PFSK-1 (cell line): ENCODE results near the gene SAC3D1.

Source experiments
- POLR2AphosphoS5 ChIP-seq: IDR thresholded peaks from 2 replicates; pipeline ENCODE4 v1.6.1; 2012; ENCODE audit warnings: low read depth, mild to moderate bottlenecking, control low read depth, low read length, moderate library complexity
- SIN3A ChIP-seq: IDR thresholded peaks from 2 replicates; pipeline ENCODE4 v1.6.1; 2012; ENCODE audit warnings: mild to moderate bottlenecking, low read length, moderate library complexity, borderline replicate concordance; ENCODE audit not compliant: insufficient read depth
- TAF1 ChIP-seq: IDR thresholded peaks from 2 replicates; pipeline ENCODE4 v1.6.1; 2012; ENCODE audit warnings: low read length, control low read depth, borderline replicate concordance; ENCODE audit not compliant: insufficient read depth
- TF ChIP-seq, protein P1 (sequence below), 2 experiments: IDR thresholded peaks; 2 replicates each; pipeline versions ENCODE4 v1.6.1 to v1.8.0; 2011 to 2012; ENCODE audit warnings: low read depth in 2 of 2, low read length in 2 of 2, control low read depth in 1 of 2, inconsistent platforms in 1 of 2, mild to moderate bottlenecking in 1 of 2, moderate library complexity in 1 of 2; ENCODE audit not compliant: insufficient read depth in 1 of 2

DNA sequence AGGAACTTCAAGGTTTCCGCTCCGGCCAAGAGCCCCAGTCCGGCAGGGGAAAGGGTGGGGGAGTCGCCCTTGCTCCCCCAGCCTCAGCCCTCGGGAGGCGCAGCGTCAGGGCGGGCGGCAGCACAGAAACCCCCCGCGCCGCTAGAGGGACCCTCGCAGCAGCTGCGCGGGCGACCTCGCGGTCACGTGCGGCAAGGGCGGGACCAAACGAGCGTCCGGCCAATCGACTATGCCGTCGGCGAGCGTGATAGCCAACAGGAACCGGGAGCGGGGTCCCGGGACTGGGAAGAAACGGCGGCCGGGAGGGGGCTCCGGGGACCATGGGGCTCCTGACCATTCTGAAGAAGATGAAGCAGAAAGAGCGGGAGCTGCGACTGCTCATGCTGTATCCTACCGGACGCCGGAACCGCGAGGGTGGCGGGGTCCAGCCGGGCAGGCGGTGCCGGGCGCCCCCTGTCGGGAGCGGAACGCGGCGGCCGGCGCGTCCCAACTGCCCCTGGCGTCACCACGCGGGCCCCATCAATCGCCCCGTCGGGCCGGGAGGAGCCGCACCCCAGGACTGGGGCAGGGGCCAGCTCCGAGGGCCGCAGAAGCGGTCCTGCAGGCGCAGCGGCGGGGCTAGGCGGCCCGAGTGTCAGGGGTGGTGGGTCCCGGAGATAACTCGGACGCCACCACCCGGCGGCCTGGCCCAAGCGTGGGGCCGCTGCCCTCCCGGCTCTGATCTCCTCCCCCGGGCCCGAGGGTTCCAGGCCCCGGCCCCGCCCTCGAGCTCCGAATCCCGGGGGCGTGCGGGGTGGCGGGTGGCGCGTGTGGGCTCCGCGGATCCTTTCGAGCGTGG lies 26.9 kb upstream of the SAC3D1 start, which contains the start of gene ARL2:
- TF ChIP-seq, protein P1, sequence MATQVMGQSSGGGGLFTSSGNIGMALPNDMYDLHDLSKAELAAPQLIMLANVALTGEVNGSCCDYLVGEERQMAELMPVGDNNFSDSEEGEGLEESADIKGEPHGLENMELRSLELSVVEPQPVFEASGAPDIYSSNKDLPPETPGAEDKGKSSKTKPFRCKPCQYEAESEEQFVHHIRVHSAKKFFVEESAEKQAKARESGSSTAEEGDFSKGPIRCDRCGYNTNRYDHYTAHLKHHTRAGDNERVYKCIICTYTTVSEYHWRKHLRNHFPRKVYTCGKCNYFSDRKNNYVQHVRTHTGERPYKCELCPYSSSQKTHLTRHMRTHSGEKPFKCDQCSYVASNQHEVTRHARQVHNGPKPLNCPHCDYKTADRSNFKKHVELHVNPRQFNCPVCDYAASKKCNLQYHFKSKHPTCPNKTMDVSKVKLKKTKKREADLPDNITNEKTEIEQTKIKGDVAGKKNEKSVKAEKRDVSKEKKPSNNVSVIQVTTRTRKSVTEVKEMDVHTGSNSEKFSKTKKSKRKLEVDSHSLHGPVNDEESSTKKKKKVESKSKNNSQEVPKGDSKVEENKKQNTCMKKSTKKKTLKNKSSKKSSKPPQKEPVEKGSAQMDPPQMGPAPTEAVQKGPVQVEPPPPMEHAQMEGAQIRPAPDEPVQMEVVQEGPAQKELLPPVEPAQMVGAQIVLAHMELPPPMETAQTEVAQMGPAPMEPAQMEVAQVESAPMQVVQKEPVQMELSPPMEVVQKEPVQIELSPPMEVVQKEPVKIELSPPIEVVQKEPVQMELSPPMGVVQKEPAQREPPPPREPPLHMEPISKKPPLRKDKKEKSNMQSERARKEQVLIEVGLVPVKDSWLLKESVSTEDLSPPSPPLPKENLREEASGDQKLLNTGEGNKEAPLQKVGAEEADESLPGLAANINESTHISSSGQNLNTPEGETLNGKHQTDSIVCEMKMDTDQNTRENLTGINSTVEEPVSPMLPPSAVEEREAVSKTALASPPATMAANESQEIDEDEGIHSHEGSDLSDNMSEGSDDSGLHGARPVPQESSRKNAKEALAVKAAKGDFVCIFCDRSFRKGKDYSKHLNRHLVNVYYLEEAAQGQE (IDR thresholded peaks at IDR 0.05; ENCODE audit: insufficient read depth in 1 of 2, low read depth in 2 of 2, low read length in 2 of 2) = no peak
- TF ChIP-seq POLR2AphosphoS5 (peak; percentile 61), SIN3A (no peak), TAF1 (0 out of 2 replicates have a peak, but pooled peaks have one; percentile 75)
